Right hindlimb (tissue), 1 donor: ENCODE measurements around the gene BOLL.
"Not testable (repeated sequence)": the region's sequence is repeated elsewhere in the genome, so short reads cannot be mapped to it uniquely, and the experiment has no call there.

Experiments
- DNase-seq: peaks from one replicate; pipeline ENCODE4 v3.0.0-alpha.2; 2018

The BOLL gene

GRCh38 chr2:197784956-197785941, at the start of gene BOLL:
BOLL (minus strand) TSS chr2:197785319; CDS start chr2:197781850, 3,469 bp downstream.
- no peak for DNase-seq

- not testable (repeated sequence) for DNase-seq
These were observed 49.7 kb upstream of the BOLL start for GRCh38 chr2:197834771-197835170.

- DNase-seq = no peak
These were observed 43.5 kb upstream of the BOLL start for GRCh38 chr2:197828464-197829135.

- DNase-seq = no peak
These were observed 42.5 kb upstream of the BOLL start for GRCh38 chr2:197827618-197828017.

- no peak for DNase-seq
These were observed 37.2 kb upstream of the BOLL start for GRCh38 chr2:197822333-197822732.

GRCh38 chr2:197821550-197822289, 36.6 kb upstream of the BOLL start:
- no peak for DNase-seq

GRCh38 chr2:197814526-197814925, 29.4 kb upstream of the BOLL start:
- no peak for DNase-seq

GRCh38 chr2:197813093-197813787, 28.1 kb upstream of the BOLL start:
- no peak for DNase-seq

GRCh38 chr2:197810491-197810890, 25.4 kb upstream of the BOLL start:
- DNase-seq = no peak

GRCh38 chr2:197810016-197810415, 24.9 kb upstream of the BOLL start:
- no peak for DNase-seq

- DNase-seq = no peak
These were observed 23.9 kb upstream of the BOLL start for GRCh38 chr2:197809064-197809463.

- DNase-seq = no peak
These were observed 20.9 kb upstream of the BOLL start for GRCh38 chr2:197805715-197806633.

- DNase-seq = peak; percentile 56
These were observed 19.9 kb upstream of the BOLL start for GRCh38 chr2:197804758-197805714.

- DNase-seq = peak; percentile 90
These were observed 19.1 kb upstream of the BOLL start, which contains the start of gene PLCL1 for GRCh38 chr2:197804049-197804757. PLCL1 (plus strand) TSS chr2:197804593.

GRCh38 chr2:197803033-197803444, 17.9 kb upstream of the BOLL start:
- DNase-seq = no peak

GRCh38 chr2:197801033-197801432, 15.9 kb upstream of the BOLL start:
- no peak for DNase-seq

GRCh38 chr2:197800091-197800490, 15.0 kb upstream of the BOLL start:
- no peak for DNase-seq

- DNase-seq = no peak
These were observed 13.9 kb upstream of the BOLL start for GRCh38 chr2:197799068-197799467.

GRCh38 chr2:197798187-197798586, 13.1 kb upstream of the BOLL start:
- DNase-seq = no peak
